SIG-M5 treated with dmso at 0.1 percent for 504 hours (cell line): ENCODE data around the gene COMMD4.
"Not testable (repeated sequence)": the region's sequence is repeated elsewhere in the genome, so short reads cannot be mapped to it uniquely, and the experiment has no call there.

Experiments
- DNase-seq: peaks from one replicate; lab custom pipeline; 2025; ENCODE audit not compliant: unreplicated experiment; lab: John Stamatoyannopoulos, UW

COMMD4 gene

DNA sequence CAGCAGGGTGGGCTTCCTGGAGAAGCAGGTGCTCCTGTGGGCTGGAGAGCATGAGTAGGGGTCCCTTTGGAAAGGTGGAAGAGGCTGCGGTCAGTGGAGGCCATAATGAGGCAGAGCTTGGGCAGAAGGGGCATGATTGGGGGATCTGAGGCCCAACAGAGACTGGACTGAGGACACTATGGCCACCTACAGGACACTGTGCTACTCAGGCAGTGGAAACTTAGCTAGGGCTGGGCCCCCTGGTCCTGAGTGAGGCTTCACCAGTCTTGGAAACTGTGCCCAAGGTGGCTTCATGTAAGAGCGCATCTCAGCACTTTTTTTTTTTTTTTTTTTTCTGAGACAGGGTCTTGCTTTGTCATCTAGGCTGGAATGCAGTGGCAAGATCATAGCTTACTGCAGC, 6.3 kb upstream of the COMMD4 start:
- DNase-seq = no peak

DNA sequence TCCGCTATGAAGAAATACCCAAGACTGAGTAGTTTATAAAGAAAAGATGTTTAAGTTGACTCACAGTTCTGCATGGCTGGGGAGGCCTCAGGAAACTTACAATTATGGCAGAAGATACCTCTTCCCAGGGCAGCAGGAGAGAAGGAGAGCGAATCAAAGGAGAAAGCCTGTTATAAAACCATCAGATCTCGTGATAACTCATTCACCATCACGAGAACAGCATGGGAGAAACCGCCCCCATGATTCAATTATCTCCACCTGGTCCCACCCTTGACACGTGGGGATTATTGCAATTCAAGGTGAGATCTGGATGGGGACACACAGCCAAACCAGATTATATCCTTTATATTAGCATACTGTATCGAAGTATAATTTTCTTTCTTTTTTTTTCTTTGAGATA, 3.8 kb upstream of the COMMD4 start:
- DNase-seq = not testable (repeated sequence)

DNA sequence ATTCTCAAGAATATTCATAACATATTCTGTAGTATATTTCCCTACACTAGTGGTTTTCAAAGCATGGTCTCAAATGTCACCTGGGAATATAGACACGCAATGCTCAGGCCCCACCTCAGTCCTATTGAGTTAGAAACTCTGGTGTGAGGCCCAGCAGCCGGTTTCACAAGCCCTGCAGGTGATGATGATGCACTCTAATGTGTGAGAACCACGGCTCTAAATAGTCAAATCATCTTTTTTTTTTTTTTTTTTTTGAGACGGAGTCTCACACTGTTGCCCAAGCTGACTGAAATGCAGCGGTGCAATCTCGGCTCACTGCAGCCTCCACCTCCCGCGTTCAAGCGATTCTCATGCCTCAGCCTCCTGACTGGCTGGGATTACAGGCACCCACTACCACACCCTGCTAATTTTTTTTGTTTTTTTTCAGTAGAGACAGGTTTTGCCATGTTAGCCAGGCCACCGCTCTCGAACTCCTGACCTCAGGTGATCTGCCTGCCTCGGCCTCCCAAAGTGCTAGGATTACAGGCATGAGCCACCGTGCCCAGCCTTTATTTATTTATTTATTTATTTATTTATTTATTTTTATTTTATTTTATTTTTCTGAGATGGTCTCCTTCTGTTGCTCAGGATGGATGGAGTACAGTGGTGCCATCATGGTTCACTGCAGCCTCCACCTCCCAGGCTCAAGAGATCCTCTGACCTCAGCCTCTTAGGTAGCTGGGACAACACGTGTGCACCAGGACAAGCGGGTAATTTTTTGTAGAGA, 2.0 kb upstream of the COMMD4 start:
- not testable (repeated sequence) for DNase-seq

DNA sequence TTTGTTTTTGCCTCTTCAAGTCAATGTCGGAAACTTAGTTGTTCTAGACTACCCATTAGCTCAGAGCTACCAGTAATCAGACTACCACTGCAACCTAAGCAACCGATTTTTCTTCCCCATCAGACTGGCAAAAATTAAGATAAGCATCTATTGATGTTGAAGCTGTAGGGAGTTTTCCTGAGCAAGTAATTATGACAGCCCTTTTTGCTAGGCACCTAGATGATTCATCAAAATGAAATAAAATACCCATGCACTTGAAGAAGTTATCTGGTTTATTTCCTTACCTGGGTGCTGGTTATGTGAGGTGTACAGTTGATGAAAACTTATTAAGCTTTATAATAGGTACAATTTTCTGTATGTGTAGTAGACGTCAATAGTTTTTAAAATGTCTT, 554 bp upstream of the COMMD4 start:
- DNase-seq = no peak

DNA sequence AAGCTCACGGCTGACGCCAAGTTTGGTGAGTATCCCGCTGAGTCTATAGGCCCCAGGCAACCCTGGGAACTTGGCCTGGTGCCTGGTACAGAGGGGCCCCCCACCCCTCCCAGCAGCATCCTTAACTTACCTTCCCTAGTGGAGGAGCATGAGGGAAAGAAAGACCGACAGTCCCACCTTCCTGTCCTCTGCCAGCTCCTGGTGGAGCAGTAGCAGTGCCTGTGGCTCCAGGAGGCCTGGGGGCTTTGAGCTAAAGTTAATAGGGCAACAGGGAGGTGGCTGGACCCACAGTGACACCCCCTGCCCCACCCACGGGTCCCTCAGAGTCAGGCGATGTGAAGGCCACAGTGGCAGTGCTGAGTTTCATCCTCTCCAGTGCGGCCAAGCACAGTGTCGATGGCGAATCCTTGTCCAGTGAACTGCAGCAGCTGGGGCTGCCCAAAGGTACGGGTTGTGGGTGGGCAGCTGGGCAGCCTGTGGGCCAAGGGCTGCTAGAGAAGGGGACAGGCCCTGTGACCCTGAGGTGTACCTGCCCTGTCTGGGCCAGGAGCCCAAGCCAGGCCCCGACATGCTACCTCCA, 2.9 kb downstream of the COMMD4 start:
- DNase-seq = no peak

DNA sequence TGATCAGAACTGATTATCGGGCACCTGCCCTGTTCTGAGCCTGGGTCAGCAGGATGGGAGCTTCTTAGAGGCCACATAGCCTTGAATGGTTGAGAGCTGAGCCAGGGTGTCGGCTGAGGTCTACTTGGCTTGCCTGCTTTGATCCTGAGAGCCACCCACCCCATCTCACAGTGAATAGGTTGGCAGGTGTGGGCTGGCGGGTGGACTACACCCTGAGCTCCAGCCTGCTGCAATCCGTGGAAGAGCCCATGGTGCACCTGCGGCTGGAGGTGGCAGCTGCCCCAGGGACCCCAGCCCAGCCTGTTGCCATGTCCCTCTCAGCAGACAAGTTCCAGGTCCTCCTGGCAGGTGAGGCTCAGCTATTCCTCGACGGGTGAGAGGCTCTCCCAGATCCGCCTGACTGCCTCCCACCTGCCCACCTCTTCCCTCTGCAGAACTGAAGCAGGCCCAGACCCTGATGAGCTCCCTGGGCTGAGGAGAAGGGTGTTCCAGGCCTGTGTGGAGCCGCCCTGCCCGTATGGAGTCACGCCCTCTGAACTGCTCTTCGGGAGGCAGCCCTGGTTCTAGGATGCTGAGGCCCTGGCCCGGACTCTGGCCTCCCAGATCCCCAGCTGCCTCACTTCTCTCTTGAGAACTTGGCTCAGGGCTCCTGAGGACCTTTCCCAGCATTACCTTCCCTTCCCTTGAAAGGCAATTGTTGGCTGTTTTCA, 3.8 kb downstream of the COMMD4 start:
- no peak for DNase-seq

DNA sequence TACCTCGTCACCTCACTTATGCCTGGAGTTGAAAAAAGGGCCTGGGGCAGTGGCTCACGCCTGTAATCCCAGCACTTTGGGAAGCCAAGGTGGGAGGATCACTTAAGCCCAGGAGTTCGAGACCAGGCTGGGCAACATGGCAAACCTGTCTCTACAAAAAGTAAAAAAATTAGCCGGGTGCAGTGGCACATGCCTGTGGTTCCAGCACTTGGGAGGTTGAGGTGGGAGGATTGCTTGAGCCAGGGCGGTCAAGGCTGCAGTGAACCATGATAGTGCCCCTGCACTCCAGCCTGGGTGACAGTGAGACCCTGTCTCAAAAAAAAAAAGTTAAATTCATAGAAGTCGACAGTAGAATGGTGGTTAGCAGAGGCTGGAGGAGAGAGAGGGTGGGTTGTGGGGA, 6.4 kb downstream of the COMMD4 start:
- no peak for DNase-seq

DNA sequence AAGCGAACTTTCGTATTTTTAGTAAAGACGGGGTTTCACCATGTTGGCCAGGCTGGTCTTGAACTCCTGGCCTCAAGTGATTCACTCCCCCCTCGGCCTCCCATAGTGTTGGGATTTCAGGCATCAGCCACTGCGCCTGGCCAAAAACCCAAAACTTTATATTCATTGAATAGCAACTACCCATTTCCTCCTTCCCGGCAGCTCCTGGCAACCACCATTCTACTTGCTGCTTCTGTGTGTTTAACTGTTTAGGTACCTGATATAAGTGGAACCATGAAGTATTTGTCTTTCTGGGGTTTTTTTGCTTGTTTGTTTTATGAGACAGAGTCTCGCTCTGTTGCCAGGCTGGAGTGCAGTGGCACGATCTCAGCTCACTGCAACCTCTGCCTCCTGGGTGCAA, 8.1 kb downstream of the COMMD4 start:
- not testable (repeated sequence) for DNase-seq

DNA sequence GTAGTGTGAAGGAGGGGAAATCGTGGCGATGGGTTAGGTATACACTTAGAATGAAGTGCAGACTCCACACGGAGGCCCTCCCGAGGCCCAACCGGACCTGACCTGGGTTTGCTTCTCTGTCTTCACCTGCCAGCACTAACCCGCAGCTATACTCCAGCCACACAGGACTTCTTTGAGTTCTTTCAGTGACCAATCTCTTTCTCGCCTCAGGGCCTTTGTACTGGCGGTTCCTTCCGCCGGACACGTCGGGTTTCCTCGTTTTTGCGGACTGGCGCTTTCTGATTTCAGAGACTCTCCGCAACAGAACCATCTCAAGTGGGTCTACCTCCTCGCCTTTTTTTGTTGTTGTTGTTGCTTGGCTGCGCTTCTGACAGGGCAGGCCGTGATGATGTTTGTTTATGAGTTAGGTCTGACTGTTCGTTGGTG, 10.9 kb downstream of the COMMD4 start, which contains the start of gene NEIL1:
TSS of gene NEIL1 (plus strand) at position 244 of the 426 bp plus-strand sequence. CDS start 1,867 bp downstream, outside the sequence.
- no peak for DNase-seq

DNA sequence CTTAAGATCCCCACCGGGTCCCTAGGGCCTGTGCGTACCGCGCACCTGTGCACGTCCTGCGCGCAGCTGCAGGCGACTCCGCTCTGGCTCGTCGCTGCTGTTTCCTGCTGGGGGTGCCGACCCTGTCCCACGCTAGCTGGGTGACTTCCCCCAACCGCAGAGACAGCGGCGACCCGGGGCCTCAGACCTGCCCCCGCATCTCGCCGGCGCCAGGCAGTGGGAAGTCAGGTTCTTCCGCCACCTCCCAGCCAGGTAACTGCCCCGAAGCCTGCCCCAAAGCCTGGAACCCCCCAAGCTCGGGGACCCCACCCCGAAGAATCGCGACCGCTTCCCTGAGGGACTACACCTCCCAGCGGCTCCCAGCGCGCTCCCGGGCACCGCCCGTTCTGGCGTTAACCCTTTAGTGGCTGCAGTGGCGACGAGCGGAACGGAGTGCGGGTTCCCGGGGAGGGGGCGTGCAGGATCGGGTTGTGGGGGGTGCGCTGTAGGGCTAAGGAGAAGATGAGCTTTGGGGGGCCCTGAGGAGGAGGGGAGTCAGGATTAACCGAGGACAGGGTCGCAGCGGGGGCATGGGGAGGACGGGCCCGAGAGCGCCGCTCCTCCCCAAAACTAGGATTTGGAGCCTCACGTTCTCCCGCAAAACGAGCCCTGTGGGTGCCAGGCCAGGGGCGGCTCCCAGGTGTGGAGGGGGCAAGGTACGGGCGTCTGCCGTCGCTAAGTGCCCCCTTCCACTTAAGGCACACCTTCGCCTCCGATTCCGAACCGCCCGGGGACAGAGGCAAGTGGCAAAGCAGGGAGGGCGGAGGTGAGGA, 11.6 kb downstream of the COMMD4 start:
- DNase-seq = no peak

DNA sequence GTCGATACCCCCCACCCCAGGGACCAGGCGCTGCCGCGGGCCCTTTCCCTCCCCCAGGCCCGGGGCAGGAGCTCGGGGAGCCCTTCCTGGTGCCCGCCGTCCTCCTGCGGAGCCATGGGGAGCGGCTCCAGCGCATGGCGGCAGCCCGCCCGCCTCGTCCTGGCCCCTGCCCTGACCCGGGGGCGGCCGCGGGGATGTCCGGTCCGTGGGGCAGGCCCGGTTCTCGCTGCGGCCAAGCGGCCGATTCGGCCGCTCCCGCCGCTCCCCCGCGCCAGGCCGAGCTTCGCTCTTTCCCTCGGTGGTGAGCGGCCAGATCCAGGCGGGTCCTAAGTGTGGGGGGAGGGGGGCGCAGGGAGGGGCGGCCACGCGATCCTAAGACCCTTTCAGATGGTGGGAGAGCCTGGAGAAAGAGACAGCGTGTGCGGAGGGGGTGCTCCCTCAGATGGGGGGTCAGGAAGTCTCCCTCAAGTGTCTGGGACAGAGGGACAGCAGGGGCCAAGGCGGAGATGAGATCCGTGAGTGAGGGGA, 12.2 kb downstream of the COMMD4 start:
- no peak for DNase-seq

DNA sequence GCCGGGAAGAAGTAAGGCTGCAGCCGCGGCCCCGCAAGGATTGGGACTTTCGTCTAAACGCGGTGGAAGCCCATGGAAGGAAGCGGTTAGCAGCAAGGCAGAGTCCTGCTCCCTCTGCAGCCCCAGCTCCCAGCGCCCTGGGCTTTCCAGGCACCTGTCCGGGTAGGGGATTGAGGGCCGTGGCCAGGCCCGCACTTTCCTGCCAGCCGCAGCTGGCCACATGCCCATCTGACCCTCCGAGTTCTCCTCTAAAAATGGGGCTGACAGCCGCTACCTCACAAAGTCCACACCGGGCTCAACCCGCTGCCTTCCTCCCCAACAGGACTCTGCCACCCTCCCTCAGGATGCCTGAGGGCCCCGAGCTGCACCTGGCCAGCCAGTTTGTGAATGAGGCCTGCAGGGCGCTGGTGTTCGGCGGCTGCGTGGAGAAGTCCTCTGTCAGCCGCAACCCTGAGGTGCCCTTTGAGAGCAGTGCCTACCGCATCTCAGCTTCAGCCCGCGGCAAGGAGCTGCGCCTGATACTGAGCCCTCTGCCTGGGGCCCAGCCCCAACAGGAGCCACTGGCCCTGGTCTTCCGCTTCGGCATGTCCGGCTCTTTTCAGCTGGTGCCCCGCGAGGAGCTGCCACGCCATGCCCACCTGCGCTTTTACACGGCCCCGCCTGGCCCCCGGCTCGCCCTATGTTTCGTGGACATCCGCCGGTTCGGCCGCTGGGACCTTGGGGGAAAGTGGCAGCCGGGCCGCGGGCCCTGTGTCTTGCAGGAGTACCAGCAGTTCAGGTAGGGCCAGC, 12.9 kb downstream of the COMMD4 start:
- no peak for DNase-seq

DNA sequence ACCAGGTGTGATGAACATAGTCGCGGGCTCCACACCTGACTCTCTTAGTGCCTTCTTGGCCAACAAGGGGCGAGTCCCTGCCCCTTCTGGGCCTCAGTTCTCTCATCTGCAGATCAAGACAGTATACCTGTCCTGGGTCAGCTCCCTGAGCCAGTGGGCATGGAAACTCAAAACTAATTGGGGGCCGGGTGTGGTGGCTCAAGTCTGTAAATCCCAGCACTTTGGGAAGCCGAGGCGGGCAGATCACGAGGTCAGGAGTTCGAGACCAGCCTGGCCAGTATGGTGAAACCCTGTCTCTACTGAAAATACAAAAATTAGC, 13.4 kb downstream of the COMMD4 start:
- DNase-seq = not testable (repeated sequence)

DNA sequence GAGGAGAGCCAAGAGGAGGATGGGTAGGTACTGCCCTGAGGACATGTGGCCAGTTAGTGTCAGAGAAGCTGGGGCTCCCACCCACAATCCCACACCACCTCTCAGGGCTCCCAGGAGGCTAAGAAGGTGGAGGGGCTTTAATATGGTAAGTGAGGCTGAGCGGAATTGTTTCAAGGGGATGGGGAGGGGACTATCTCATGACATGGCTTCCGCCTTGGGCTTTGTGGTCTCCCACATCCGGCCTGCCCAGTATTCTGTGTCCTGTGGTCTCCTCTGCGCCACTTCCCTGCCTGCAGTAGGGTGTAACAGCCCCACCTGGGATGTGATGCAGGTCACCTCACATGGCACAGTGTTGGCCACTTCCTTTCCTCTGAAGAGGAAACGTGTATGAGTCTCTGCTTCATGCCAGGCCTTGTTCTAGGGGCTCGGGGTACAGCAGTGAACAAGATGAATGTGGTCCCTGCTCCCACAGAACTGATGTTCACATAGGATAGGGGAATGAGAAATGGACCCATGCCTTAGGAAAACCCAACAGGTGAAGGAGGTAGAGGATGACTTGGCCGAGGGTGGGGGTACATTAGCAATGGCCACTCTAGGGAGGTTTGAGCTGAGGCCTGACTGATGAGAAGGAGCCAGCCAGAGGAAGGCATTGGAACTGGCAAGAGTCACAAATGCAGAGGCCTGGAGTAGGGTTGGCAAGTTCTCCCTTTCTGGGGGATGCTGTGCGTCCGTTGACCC, 14.2 kb downstream of the COMMD4 start:
- DNase-seq = no peak

DNA sequence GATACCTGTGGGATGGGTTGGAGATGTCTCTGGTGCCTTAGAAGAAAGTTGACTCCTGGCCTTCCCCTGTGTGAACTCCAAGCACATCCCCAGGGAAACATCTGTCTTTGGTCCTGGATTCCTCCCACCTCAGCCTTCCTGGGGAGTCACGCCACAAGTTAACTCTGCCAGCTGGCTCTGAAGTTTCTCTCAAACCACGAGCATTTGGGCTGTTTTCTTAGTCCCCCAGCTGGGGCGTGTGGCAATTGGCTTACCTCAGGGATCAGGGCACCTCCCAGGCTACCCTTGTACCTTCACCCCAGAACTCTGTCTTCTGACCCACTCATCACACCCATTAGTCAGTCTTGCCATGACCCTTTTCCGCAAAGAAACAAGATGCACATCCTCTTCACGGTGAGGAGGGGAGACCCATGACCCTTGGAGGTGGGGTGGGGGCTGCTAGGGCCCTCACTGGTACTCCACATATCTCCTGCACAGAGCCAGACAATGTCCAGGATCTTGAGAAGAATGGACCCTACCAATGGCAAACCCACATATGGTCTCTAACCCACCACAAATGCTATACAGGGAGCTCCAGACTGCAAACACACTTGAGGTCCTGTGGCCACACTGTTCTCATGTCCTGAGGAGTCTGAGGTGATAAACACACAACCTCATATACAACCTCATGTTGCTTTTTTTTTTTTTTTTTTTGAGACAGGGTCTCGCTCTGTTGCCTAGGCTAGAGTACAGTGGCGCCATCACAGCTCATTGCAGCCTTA, 14.9 kb downstream of the COMMD4 start:
- no peak for DNase-seq

DNA sequence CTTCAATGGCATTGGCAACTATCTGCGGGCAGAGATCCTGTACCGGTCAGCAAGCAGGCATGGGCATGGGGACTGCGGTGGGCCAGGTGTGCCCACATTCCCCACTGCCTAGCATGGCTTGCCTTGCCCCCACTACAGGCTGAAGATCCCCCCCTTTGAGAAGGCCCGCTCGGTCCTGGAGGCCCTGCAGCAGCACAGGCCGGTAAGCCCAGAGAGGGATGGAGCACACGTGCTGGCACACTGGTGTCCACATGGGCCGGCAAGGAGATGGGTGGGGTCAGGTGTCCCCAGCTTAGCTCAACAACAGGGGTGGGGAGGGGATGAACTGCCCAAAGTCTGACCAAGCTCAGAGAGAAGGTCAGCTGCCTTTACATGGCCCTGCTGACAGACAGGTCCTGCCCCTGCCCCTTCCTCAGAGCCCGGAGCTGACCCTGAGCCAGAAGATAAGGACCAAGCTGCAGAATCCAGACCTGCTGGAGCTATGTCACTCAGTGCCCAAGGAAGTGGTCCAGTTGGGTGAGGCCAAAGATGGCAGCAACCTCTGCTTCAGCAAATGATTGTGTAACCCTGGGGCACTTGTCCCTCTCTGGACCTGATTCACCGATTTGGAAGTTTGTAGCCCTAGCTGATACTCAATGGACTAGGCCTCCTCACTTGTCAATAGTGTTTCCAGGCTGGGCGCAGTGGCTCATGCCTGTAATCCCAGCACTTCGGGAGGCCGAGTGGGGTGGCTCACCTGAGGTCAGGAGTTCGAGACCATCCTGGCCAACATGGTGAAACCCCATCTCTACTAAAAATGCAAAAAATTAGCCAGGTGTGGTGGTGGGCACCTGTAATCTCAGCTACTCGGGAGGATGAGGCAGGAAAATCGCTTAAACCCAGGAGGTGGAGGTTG, 16.6 kb downstream of the COMMD4 start:
- no peak for DNase-seq

DNA sequence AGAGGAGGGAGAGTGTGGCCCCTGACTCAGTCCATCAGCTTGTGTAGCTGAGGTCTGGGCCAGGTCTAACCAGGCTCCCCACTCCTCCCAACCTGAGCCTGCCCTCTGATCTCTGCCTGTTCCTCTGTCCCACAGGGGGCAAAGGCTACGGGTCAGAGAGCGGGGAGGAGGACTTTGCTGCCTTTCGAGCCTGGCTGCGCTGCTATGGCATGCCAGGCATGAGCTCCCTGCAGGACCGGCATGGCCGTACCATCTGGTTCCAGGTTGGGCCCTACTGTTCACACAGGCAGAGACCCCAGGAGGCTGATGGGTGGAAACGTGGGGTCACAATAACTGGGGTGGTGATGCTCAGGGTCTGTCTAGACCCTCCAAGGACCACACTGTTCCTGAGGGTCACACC, 17.7 kb downstream of the COMMD4 start:
- no peak for DNase-seq

DNA sequence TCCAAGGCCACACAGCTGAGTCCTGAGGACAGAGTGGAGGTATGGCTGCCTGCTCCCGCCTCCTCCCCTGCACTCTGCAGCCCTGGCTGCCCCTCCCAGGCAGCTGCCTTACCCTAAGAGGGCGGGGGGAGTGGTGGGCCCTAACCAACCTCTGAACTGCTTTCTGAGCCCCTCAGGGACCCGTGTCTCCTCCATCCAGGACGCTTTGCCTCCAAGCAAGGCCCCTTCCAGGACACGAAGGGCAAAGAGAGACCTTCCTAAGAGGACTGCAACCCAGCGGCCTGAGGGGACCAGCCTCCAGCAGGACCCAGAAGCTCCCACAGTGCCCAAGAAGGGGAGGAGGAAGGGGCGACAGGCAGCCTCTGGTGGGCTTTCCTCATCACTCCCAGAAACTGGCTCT, 18.6 kb downstream of the COMMD4 start:
- no peak for DNase-seq
